ENCODE measurements around the gene CERS3. TPM values are rescaled to one million over a fixed set of nuclear protein-coding genes. Genes with fewer than 3 reads are reported as not detected.
"Not testable (repeated sequence)": the region's sequence is repeated elsewhere in the genome, so short reads cannot be mapped to it uniquely, and the experiment has no call there.

Gene CERS3
- total RNA-seq, 2 donors from 2014 or later: 0.22 TPM; not detected in 1

GRCh38 chr15:100472736-100473135 lies 56.0 kb downstream of the CERS3 start:
- peaks cover 18% of the 10 kb centered on the region for H3K36me3 Mint-ChIP-seq
- ATAC-seq (no peak), DNase-seq (ENCODE audit: low spot score) (no peak)
- H3K27ac Mint-ChIP-seq: no peak overlapping the region
- H3K4me3 Mint-ChIP-seq: no peak overlapping the region
- H3K9me3 Mint-ChIP-seq: peaks cover 4% of the 10 kb centered on the region
- peaks cover 7 to 13% of the 10 kb centered on the region in 2 donors for H3K27me3 Mint-ChIP-seq
- H3K4me1 Mint-ChIP-seq (ENCODE audit: low read depth in 2 of 2): no peaks in the 10 kb centered on the region

GRCh38 chr15:100471933-100472332 lies 56.8 kb downstream of the CERS3 start:
- DNase-seq (ENCODE audit: low spot score): no peak
- peaks cover 10% of the 10 kb centered on the region for H3K36me3 Mint-ChIP-seq

GRCh38 chr15:100468285-100468684 lies 60.5 kb downstream of the CERS3 start:
- no peak for ATAC-seq
- peaks cover 5 to 13% of the 10 kb centered on the region in 2 donors for H3K27me3 Mint-ChIP-seq
- H3K27ac Mint-ChIP-seq: no peak overlapping the region
- DNase-seq (ENCODE audit: low spot score): no peak
- H3K4me3 Mint-ChIP-seq: no peak overlapping the region
- no peaks in the 10 kb centered on the region for H3K4me1 Mint-ChIP-seq (ENCODE audit: low read depth in 2 of 2)
- H3K36me3 Mint-ChIP-seq: peaks cover under 1% of the 10 kb centered on the region
- no peaks in the 10 kb centered on the region for H3K9me3 Mint-ChIP-seq

More at GRCh38 chr15:100471933-100472332, 56.8 kb downstream of the CERS3 start:
- Mint-ChIP-seq H3K27ac (no peak overlapping the region), H3K9me3 (no peaks in the 10 kb centered on the region), H3K4me3 (no peak overlapping the region), H3K4me1 (ENCODE audit: low read depth in 2 of 2) (no peaks in the 10 kb centered on the region), H3K27me3 (peaks cover 7 to 13% of the 10 kb centered on the region in 2 donors)
- no peak for ATAC-seq

GRCh38 chr15:100466073-100466472 lies 62.7 kb downstream of the CERS3 start:
- Mint-ChIP-seq H3K36me3 (no peaks in the 10 kb centered on the region), H3K27me3 (peaks cover 5 to 13% of the 10 kb centered on the region in 2 donors), H3K4me3 (no peak overlapping the region), H3K27ac (no peak overlapping the region), H3K4me1 (ENCODE audit: low read depth in 2 of 2) (no peaks in the 10 kb centered on the region), H3K9me3 (peaks cover 3% of the 10 kb centered on the region)
- ATAC-seq (no peak), DNase-seq (ENCODE audit: low spot score) (no peak)

- H3K27me3 Mint-ChIP-seq: peaks cover 3 to 5% of the 10 kb centered on the region in 2 donors
- no peak overlapping the region for H3K27ac Mint-ChIP-seq
- ATAC-seq (no peak), DNase-seq (ENCODE audit: low spot score) (no peak)
- H3K4me3 Mint-ChIP-seq: no peak overlapping the region
- H3K36me3 Mint-ChIP-seq: no peaks in the 10 kb centered on the region
- no peaks in the 10 kb centered on the region for H3K4me1 Mint-ChIP-seq (ENCODE audit: low read depth in 2 of 2)
- peaks cover 3% of the 10 kb centered on the region for H3K9me3 Mint-ChIP-seq
These were observed 63.9 kb downstream of the CERS3 start for GRCh38 chr15:100464888-100465287.

GRCh38 chr15:100464256-100464655 lies 64.5 kb downstream of the CERS3 start:
- peaks cover 3% of the 10 kb centered on the region for H3K9me3 Mint-ChIP-seq

GRCh38 chr15:100463515-100463914 lies 65.2 kb downstream of the CERS3 start:
- Mint-ChIP-seq H3K4me3 (no peak overlapping the region), H3K4me1 (ENCODE audit: low read depth in 2 of 2) (no peaks in the 10 kb centered on the region), H3K9me3 (peaks cover 3% of the 10 kb centered on the region), H3K36me3 (no peaks in the 10 kb centered on the region), H3K27me3 (peaks cover 0 to 4% of the 10 kb centered on the region in 2 donors), H3K27ac (no peak overlapping the region)
- ATAC-seq: no peak
- no peak for DNase-seq (ENCODE audit: low spot score)

More at GRCh38 chr15:100464256-100464655, 64.5 kb downstream of the CERS3 start:
- H3K27me3 Mint-ChIP-seq: peaks cover 0 to 5% of the 10 kb centered on the region in 2 donors
- H3K4me1 Mint-ChIP-seq (ENCODE audit: low read depth in 2 of 2): no peaks in the 10 kb centered on the region
- no peak overlapping the region for H3K4me3 Mint-ChIP-seq
- ATAC-seq (no peak), DNase-seq (ENCODE audit: low spot score) (no peak)
- H3K36me3 Mint-ChIP-seq: no peaks in the 10 kb centered on the region
- no peak overlapping the region for H3K27ac Mint-ChIP-seq

GRCh38 chr15:100461049-100461448 lies 67.7 kb downstream of the CERS3 start:
- no peak for DNase-seq (ENCODE audit: low spot score)
- H3K4me1 Mint-ChIP-seq (ENCODE audit: low read depth in 2 of 2): no peaks in the 10 kb centered on the region
- H3K4me3 Mint-ChIP-seq: no peak overlapping the region
- H3K27ac Mint-ChIP-seq: no peak overlapping the region
- peaks cover 0 to 2% of the 10 kb centered on the region in 2 donors for H3K27me3 Mint-ChIP-seq
- H3K36me3 Mint-ChIP-seq: no peaks in the 10 kb centered on the region
- peaks cover 3% of the 10 kb centered on the region for H3K9me3 Mint-ChIP-seq
- ATAC-seq: no peak

GRCh38 chr15:100457201-100457600 lies 71.5 kb downstream of the CERS3 start:
- Mint-ChIP-seq H3K36me3 (no peaks in the 10 kb centered on the region), H3K4me3 (no peak overlapping the region), H3K4me1 (ENCODE audit: low read depth in 2 of 2) (no peaks in the 10 kb centered on the region), H3K27me3 (peaks cover 6 to 9% of the 10 kb centered on the region in 2 donors), H3K9me3 (no peaks in the 10 kb centered on the region), H3K27ac (no peak overlapping the region)
- no peak for DNase-seq (ENCODE audit: low spot score)
- ATAC-seq: no peak

- Mint-ChIP-seq H3K27ac (no peak overlapping the region), H3K27me3 (peaks cover 8 to 19% of the 10 kb centered on the region in 2 donors), H3K4me3 (no peak overlapping the region), H3K4me1 (ENCODE audit: low read depth in 2 of 2) (no peaks in the 10 kb centered on the region), H3K36me3 (peaks cover 9% of the 10 kb centered on the region), H3K9me3 (no peaks in the 10 kb centered on the region)
- no peak for ATAC-seq
- no peak for DNase-seq (ENCODE audit: low spot score)
These were observed 74.6 kb downstream of the CERS3 start for GRCh38 chr15:100454148-100454547.

- Mint-ChIP-seq H3K9me3 (no peaks in the 10 kb centered on the region), H3K36me3 (peaks cover 9% of the 10 kb centered on the region), H3K27me3 (peaks cover 15 to 31% of the 10 kb centered on the region in 2 donors), H3K4me1 (ENCODE audit: low read depth in 2 of 2) (no peaks in the 10 kb centered on the region), H3K4me3 (no peak overlapping the region), H3K27ac (no peak overlapping the region)
- peak in 1 of 2 donors; percentile 15 for ATAC-seq
- no peak for DNase-seq (ENCODE audit: low spot score)
These were observed 80.3 kb downstream of the CERS3 start for GRCh38 chr15:100448481-100448880.

- H3K36me3 Mint-ChIP-seq: not testable (repeated sequence)
These were observed 87.7 kb downstream of the CERS3 start for GRCh38 chr15:100441063-100441462.

GRCh38 chr15:100439514-100439913 lies 89.2 kb downstream of the CERS3 start:
- no peak overlapping the region for H3K4me3 Mint-ChIP-seq
- no peak overlapping the region for H3K27ac Mint-ChIP-seq
- H3K36me3 Mint-ChIP-seq: no peaks in the 10 kb centered on the region
- ATAC-seq (no peak), DNase-seq (ENCODE audit: low spot score) (no peak)
- no peaks in the 10 kb centered on the region for H3K4me1 Mint-ChIP-seq (ENCODE audit: low read depth in 2 of 2)
- H3K27me3 Mint-ChIP-seq: peaks cover 15 to 33% of the 10 kb centered on the region in 2 donors
- no peaks in the 10 kb centered on the region for H3K9me3 Mint-ChIP-seq

More at GRCh38 chr15:100441063-100441462, 87.7 kb downstream of the CERS3 start:
- not testable (repeated sequence) for H3K4me1 Mint-ChIP-seq (ENCODE audit: low read depth in 2 of 2); H3K9me3 Mint-ChIP-seq; H3K27ac Mint-ChIP-seq; H3K4me3 Mint-ChIP-seq; ATAC-seq; DNase-seq (ENCODE audit: low spot score)
- peaks cover 19 to 35% of the 10 kb centered on the region in 2 donors for H3K27me3 Mint-ChIP-seq

- H3K4me1 Mint-ChIP-seq (ENCODE audit: low read depth in 2 of 2): no peaks in the 10 kb centered on the region
- H3K9me3 Mint-ChIP-seq: no peaks in the 10 kb centered on the region
- H3K4me3 Mint-ChIP-seq: no peak overlapping the region
- DNase-seq (ENCODE audit: low spot score) (no peak), ATAC-seq (no peak)
- H3K27ac Mint-ChIP-seq: no peak overlapping the region
- H3K36me3 Mint-ChIP-seq: no peaks in the 10 kb centered on the region
- H3K27me3 Mint-ChIP-seq: peaks cover 10 to 24% of the 10 kb centered on the region in 2 donors
These were observed 90.2 kb downstream of the CERS3 start for GRCh38 chr15:100438570-100438969.

GRCh38 chr15:100437261-100437660 lies 91.5 kb downstream of the CERS3 start:
- peaks cover 9 to 17% of the 10 kb centered on the region in 2 donors for H3K27me3 Mint-ChIP-seq
- ATAC-seq (no peak), DNase-seq (ENCODE audit: low spot score) (no peak)
- no peaks in the 10 kb centered on the region for H3K4me1 Mint-ChIP-seq (ENCODE audit: low read depth in 2 of 2)
- no peak overlapping the region for H3K4me3 Mint-ChIP-seq
- no peaks in the 10 kb centered on the region for H3K36me3 Mint-ChIP-seq
- H3K9me3 Mint-ChIP-seq: no peaks in the 10 kb centered on the region
- no peak overlapping the region for H3K27ac Mint-ChIP-seq

Data from natural killer cell treated with Interleukin-12 subunit alpha and Interleukin-12 subunit beta and Interleukin-15 and Interleukin-18, amount 100 ng/mL, for 72 hours (primary cell).